Esophagus muscularis mucosa (tissue), 4 donors: ENCODE measurements around the gene SHISA6. TPM values are rescaled to one million over a fixed set of nuclear protein-coding genes. Genes with fewer than 3 reads are reported as not detected.

Source experiments
- DNase-seq: peaks from one replicate; pipeline ENCODE4 v3.0.0-alpha.2; 2017; ENCODE audit errors: extremely low spot score
- H3K27ac ChIP-seq, 4 donors: fragments of 200-600 bp; sonication (generic); replicated peaks in 1 of 4; 1 replicate in 3 of 4; 2 replicates in 1 of 4; pipeline ENCODE4 v1.5.1; 2016 to 2019; ENCODE audit warnings: mild to moderate bottlenecking in 1 of 4
- H3K27me3 ChIP-seq, 4 donors: fragments of 200-600 bp; sonication (generic); one replicate each; pipeline versions ENCODE4 v1.5.1 to v1.6.0; 2016 to 2019
- H3K36me3 ChIP-seq, 4 donors: fragments of 200-600 bp; sonication (generic); one replicate each; pipeline ENCODE4 v1.5.1; 2016 to 2019
- H3K4me1 ChIP-seq, 4 donors: fragments of 200-600 bp; sonication (generic); one replicate each; pipeline ENCODE4 v1.5.1; 2016 to 2019
- H3K4me3 ChIP-seq, 4 donors: fragments of 200-600 bp; sonication (generic); 1 replicate in 2 of 4; 2 replicates in 2 of 4; pipeline ENCODE4 v1.5.1; 2016 to 2019; ENCODE audit warnings: mild to moderate bottlenecking in 4 of 4, moderate library complexity in 1 of 4
- H3K9me3 ChIP-seq, 4 donors: fragments of 200-600 bp; sonication (generic); 1 replicate in 3 of 4; 2 replicates in 1 of 4; pipeline ENCODE4 v1.5.1; 2016 to 2019
- EP300 ChIP-seq: sonication (generic); formaldehyde crosslinking; IDR thresholded peaks from one replicate; pipeline ENCODE4 v1.6.1; 2017; ENCODE audit warnings: antibody characterized with exemption
- POLR2A ChIP-seq: fragments of 450-650 bp; IDR thresholded peaks from one replicate; pipeline ENCODE4 v1.6.1; 2017; ENCODE audit warnings: antibody characterized with exemption, moderate library complexity, mild to moderate bottlenecking, low read depth
- POLR2AphosphoS5 ChIP-seq, 2 donors: sonication (generic); formaldehyde crosslinking; IDR thresholded peaks; one replicate each; pipeline ENCODE4 v1.6.1; 2017; ENCODE audit warnings: antibody characterized with exemption in 2 of 2
- WGBS: methylation state at CpG from one replicate; pipeline ENCODE4 v1.1.5; 2018; 5-methylcytosine and 5-hydroxymethylcytosine counted together
- intact Hi-C: fragments of 100-400 bp; cut with DNase I; formaldehyde crosslinking; loops from one replicate; pipeline ENCODE4 v1.15.1; 2023
- total RNA-seq, 4 donors: library from RNA; depleted of rRNA; stranded (reverse); fragments of >200 nt; gene quantifications; one replicate each; pipeline versions ENCODE4 v1.1.0 to v1.2.1, GENCODE V29; 2016
- TF ChIP-seq, protein P1 (sequence below), 3 experiments: fragments of 200-600 bp in 2 of 3; fragments of 450-650 bp in 1 of 3; sonication (generic) in 2 of 3; IDR thresholded peaks; one replicate each; pipeline ENCODE4 v1.5.1; 2017 to 2019; ENCODE audit warnings: antibody characterized with exemption in 3 of 3, mild to moderate bottlenecking in 2 of 3, moderate library complexity in 1 of 3

SHISA6 gene
- total RNA-seq, 4 donors from 2014 or later: 0.83 to 1.7 (median 1.4) TPM

DNA sequence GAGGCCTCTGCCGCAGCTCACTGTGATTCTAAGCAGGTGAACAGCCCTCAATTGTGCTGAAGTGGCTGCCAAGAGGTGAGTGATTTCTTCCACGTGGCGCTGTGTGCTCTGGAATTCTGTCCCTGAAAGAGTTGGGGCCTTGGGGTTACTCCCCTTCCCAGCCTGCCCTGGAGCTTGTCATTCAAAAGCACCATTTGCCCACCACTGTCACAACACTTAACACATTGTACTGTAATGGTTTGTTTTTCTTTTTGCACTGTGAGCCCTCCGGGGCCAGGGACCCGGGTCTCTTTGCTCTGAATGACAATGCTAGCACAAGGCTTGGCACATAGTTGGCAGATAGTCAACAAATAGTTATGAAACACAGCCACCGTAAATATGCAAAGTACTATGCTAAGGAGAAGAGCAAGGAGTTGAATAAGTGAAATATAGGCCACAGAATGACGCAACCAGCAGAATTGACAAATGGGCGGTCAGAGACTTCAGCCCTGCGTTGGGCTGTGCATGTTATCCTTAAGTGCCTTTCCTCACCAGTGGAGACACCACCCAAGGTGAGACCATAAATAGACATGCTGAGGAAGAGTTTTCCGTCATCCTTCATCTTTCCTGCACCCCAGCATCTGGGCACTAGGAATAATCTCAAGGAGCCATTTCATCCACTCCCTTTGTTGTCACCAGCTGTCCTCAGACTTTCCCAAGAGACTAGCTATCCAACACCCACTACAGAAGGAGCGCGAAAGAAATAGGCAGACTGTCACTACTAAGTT, 245.3 kb downstream of the SHISA6 start:
- H3K27ac ChIP-seq: no peak overlapping the region
- intact Hi-C loops: no loop called here

DNA sequence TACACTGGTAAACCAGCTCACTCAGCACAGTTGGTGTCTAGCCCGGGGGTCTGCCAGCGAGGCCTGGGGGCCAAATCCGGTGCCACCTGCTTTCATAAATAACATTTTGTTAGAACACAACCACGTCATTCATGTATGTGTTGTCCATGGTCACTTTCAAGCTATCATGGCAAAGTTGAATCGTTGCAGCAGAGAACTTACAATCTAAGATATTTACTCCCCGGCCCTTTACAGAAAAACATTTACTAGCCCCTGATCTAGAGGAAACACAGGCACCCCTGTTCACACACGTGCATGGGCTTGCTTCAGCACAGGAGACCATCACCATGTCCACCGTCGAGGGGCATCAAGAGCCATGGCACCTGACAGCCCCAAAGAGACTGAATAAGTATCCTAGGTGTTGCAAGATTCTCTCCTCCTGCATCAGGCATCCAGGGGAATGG, 245.9 kb downstream of the SHISA6 start:
- intact Hi-C loops: no loop called here
- no peak overlapping the region for H3K27ac ChIP-seq
- no peak overlapping the region for H3K4me3 ChIP-seq
- TF ChIP-seq, protein P1, sequence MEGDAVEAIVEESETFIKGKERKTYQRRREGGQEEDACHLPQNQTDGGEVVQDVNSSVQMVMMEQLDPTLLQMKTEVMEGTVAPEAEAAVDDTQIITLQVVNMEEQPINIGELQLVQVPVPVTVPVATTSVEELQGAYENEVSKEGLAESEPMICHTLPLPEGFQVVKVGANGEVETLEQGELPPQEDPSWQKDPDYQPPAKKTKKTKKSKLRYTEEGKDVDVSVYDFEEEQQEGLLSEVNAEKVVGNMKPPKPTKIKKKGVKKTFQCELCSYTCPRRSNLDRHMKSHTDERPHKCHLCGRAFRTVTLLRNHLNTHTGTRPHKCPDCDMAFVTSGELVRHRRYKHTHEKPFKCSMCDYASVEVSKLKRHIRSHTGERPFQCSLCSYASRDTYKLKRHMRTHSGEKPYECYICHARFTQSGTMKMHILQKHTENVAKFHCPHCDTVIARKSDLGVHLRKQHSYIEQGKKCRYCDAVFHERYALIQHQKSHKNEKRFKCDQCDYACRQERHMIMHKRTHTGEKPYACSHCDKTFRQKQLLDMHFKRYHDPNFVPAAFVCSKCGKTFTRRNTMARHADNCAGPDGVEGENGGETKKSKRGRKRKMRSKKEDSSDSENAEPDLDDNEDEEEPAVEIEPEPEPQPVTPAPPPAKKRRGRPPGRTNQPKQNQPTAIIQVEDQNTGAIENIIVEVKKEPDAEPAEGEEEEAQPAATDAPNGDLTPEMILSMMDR (IDR thresholded peaks at IDR 0.05): no peak
- TF ChIP-seq POLR2A (no peak), POLR2AphosphoS5 (IDR thresholded peaks at IDR 0.05) (no peak), EP300 (no peak)
- WGBS: 80% methylated on average over 9 of the region's 9 CpGs
- H3K4me1 ChIP-seq: no peaks in the 10 kb centered on the region
- H3K9me3 ChIP-seq: no peaks in the 10 kb centered on the region
- H3K36me3 ChIP-seq: no peaks in the 10 kb centered on the region
- no peaks in the 10 kb centered on the region for H3K27me3 ChIP-seq
- DNase-seq: peak; percentile 70

More for the DNA sequence above, 245.3 kb downstream of the SHISA6 start:
- no peaks in the 10 kb centered on the region for H3K27me3 ChIP-seq
- DNase-seq: peak; percentile 72
- H3K9me3 ChIP-seq: no peaks in the 10 kb centered on the region
- no peak overlapping the region for H3K4me3 ChIP-seq
- TF ChIP-seq, protein P1 (IDR thresholded peaks at IDR 0.05): no peak
- no peak for TF ChIP-seq POLR2A
- TF ChIP-seq POLR2AphosphoS5 (IDR thresholded peaks at IDR 0.05): no peak
- TF ChIP-seq EP300: no peak
- no peaks in the 10 kb centered on the region for H3K4me1 ChIP-seq
- 62% methylated on average over 12 of the region's 12 CpGs for WGBS
- H3K36me3 ChIP-seq: no peaks in the 10 kb centered on the region

DNA sequence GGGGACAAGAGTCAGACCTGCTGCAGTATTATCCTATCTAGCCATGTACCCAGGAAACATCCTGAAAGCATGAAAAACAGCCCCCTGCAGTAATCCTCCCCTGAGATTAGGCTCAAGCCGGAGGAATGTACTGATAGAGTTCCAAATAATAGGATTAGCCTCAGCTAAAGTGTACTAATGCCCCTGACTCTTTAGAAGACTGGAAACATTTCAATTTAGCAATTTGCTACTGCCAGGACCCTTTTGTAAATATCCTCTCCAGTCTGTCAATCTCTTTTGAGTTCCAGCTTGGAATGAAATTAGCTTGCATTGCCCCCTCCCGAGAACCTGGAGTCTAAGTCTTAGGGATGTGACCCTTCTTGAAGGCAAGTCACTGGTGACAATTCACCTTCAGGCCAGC, 246.5 kb downstream of the SHISA6 start:
- peak; percentile 53 for DNase-seq
- Histone ChIP-seq H3K36me3 (no peaks in the 10 kb centered on the region), H3K27me3 (no peaks in the 10 kb centered on the region), H3K4me3 (no peak overlapping the region), H3K27ac (no peak overlapping the region), H3K9me3 (no peaks in the 10 kb centered on the region), H3K4me1 (no peaks in the 10 kb centered on the region)
- no peak for TF ChIP-seq POLR2A
- WGBS: 58% methylated on average over 2 of the region's 2 CpGs
- intact Hi-C loops: no loop called here

DNA sequence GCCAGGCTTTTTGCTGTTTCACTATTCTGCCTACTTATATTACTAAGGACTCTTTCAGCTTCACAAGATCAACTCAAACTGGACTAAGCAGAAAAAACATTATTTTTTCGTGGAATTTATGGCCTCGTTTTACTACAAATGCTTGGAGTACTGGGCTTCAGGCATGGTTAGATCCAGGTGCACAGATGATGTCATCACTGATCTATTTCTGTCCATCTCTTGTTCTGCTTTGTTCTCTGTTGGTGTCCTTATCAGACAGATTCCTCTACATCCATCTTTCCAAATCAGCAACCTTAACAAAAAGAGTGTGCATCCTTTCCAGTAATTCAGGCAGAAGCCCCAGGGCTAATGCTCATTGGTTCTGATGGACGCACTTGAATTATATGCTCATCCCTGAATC, 247.4 kb downstream of the SHISA6 start:
- no peaks in the 10 kb centered on the region for H3K36me3 ChIP-seq
- 95% methylated on average over 3 of the region's 3 CpGs for WGBS
- no peaks in the 10 kb centered on the region for H3K4me1 ChIP-seq
- no peak overlapping the region for H3K27ac ChIP-seq
- no peak for DNase-seq
- no peaks in the 10 kb centered on the region for H3K9me3 ChIP-seq
- intact Hi-C loops: no loop called here
- no peaks in the 10 kb centered on the region for H3K27me3 ChIP-seq
- H3K4me3 ChIP-seq: no peak overlapping the region
- TF ChIP-seq EP300 (no peak), POLR2A (no peak), POLR2AphosphoS5 (IDR thresholded peaks at IDR 0.05) (no peak)
- TF ChIP-seq, protein P1 (IDR thresholded peaks at IDR 0.05): no peak

DNA sequence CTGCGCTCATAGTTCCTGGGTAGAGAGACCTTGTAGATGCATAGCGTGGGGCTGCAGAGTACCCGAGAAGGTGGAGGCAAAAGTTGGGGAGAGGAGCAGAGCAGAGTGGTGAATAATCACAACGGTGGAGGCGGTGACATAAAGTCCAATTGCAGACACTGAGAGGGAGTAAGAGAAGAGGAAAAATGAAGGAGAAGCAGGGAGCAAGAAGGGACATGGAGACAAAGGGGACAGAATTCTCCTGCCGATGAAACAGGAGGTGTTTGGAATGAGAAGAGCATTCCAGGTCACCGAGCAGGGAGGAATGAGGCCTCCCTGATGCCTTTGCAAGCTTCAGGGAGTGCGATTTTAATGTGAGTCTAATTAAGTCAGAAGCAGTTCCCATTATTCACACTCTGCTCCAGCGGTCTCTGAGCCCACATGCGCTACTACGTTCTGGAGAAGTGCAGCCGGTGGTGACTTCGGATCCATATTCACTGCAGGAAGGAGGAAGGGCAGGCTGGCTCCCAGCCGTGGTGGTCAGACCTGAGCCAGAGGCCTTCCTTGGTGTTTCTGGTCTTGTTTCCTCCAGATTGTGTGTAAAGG, 249.2 kb downstream of the SHISA6 start:
- Histone ChIP-seq H3K4me1 (no peaks in the 10 kb centered on the region), H3K4me3 (no peak overlapping the region), H3K27me3 (no peaks in the 10 kb centered on the region), H3K9me3 (no peaks in the 10 kb centered on the region), H3K27ac (no peak overlapping the region), H3K36me3 (no peaks in the 10 kb centered on the region)
- WGBS: 90% methylated on average over 14 of the region's 14 CpGs
- TF ChIP-seq, protein P1 (IDR thresholded peaks at IDR 0.05): no peak
- TF ChIP-seq POLR2AphosphoS5 (IDR thresholded peaks at IDR 0.05) (no peak), EP300 (no peak), POLR2A (no peak)
- DNase-seq: peak; percentile 82
- intact Hi-C loops: no loop called here
